HL-60 (cell line): ENCODE measurements around the gene TAS2R10.

Source experiments
- DNase-seq, 2 experiments: peaks; one replicate each; pipeline ENCODE4 v3.0.0-alpha.2; 2010 to 2020; ENCODE audit warnings: low read depth in 1 of 2, low spot score in 1 of 2
- H3K27ac ChIP-seq: fragments of 250-450 bp; sonication (Bioruptor Pico); replicated peaks from 2 replicates; pipeline ENCODE4 v1.5.1; 2020; ENCODE audit warnings: mild to moderate bottlenecking, moderate library complexity
- H3K27me3 ChIP-seq: fragments of 250-450 bp; sonication (Bioruptor Pico); 2 replicates; pipeline ENCODE4 v1.5.1; 2021; ENCODE audit warnings: mild to moderate bottlenecking, moderate library complexity; ENCODE audit not compliant: insufficient read depth, poor library complexity, severe bottlenecking
- H3K4me3 ChIP-seq: replicated peaks from 2 replicates; pipeline ENCODE4 v1.5.1; 2011; ENCODE audit warnings: mild to moderate bottlenecking, control low read depth, low read length; ENCODE audit not compliant: insufficient read depth
- GABPA ChIP-seq: IDR thresholded peaks from 2 replicates; pipeline ENCODE4 v1.6.1; 2012; ENCODE audit warnings: low read depth
- POLR2AphosphoS5 ChIP-seq: IDR thresholded peaks from 2 replicates; pipeline ENCODE4 v1.6.1; 2012; ENCODE audit warnings: low read depth
- SPI1 ChIP-seq: IDR thresholded peaks from 2 replicates; pipeline ENCODE4 v1.6.1; 2012; ENCODE audit warnings: low read depth, mild to moderate bottlenecking, borderline replicate concordance
- TF ChIP-seq, protein P1 (sequence below): IDR thresholded peaks from 2 replicates; pipeline ENCODE4 v1.6.1; 2012; ENCODE audit warnings: low read depth; ENCODE audit not compliant: insufficient replicate concordance
- TF ChIP-seq, protein P2 (sequence below): IDR thresholded peaks from one replicate; pipeline ENCODE4 v1.5.1; 2011; ENCODE audit warnings: low read length, control low read depth, inconsistent platforms; ENCODE audit not compliant: insufficient read depth

TAS2R10 gene

DNA sequence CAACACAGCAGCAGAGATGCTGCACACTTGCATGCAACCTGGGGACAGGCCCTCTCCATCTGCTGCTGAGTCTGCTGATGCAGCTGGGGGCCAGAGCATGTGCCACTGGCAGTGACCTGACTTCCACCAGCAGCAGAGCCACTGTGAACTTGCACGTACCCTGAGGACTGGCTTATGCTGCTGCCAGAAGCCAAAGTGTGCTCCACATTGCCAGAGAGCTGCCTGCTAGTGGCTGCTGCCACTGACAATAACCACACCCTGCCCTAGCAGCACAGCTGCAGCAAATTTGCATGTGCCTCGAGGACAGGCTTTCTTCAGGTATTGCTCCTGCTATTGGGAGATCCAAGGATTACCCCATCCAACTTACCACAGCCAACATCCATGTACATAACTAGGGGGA, 27.6 kb upstream of the TAS2R10 start:
- Histone ChIP-seq H3K27ac (no peak overlapping the region), H3K27me3 (no peaks in the 10 kb centered on the region), H3K4me3 (no peak overlapping the region)
- TF ChIP-seq POLR2AphosphoS5 = no peak
- TF ChIP-seq SPI1 = no peak
- TF ChIP-seq, protein P1, sequence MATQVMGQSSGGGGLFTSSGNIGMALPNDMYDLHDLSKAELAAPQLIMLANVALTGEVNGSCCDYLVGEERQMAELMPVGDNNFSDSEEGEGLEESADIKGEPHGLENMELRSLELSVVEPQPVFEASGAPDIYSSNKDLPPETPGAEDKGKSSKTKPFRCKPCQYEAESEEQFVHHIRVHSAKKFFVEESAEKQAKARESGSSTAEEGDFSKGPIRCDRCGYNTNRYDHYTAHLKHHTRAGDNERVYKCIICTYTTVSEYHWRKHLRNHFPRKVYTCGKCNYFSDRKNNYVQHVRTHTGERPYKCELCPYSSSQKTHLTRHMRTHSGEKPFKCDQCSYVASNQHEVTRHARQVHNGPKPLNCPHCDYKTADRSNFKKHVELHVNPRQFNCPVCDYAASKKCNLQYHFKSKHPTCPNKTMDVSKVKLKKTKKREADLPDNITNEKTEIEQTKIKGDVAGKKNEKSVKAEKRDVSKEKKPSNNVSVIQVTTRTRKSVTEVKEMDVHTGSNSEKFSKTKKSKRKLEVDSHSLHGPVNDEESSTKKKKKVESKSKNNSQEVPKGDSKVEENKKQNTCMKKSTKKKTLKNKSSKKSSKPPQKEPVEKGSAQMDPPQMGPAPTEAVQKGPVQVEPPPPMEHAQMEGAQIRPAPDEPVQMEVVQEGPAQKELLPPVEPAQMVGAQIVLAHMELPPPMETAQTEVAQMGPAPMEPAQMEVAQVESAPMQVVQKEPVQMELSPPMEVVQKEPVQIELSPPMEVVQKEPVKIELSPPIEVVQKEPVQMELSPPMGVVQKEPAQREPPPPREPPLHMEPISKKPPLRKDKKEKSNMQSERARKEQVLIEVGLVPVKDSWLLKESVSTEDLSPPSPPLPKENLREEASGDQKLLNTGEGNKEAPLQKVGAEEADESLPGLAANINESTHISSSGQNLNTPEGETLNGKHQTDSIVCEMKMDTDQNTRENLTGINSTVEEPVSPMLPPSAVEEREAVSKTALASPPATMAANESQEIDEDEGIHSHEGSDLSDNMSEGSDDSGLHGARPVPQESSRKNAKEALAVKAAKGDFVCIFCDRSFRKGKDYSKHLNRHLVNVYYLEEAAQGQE = no peak
- TF ChIP-seq, protein P2, sequence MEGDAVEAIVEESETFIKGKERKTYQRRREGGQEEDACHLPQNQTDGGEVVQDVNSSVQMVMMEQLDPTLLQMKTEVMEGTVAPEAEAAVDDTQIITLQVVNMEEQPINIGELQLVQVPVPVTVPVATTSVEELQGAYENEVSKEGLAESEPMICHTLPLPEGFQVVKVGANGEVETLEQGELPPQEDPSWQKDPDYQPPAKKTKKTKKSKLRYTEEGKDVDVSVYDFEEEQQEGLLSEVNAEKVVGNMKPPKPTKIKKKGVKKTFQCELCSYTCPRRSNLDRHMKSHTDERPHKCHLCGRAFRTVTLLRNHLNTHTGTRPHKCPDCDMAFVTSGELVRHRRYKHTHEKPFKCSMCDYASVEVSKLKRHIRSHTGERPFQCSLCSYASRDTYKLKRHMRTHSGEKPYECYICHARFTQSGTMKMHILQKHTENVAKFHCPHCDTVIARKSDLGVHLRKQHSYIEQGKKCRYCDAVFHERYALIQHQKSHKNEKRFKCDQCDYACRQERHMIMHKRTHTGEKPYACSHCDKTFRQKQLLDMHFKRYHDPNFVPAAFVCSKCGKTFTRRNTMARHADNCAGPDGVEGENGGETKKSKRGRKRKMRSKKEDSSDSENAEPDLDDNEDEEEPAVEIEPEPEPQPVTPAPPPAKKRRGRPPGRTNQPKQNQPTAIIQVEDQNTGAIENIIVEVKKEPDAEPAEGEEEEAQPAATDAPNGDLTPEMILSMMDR = no peak
- TF ChIP-seq GABPA = no peak
- no peak for DNase-seq

DNA sequence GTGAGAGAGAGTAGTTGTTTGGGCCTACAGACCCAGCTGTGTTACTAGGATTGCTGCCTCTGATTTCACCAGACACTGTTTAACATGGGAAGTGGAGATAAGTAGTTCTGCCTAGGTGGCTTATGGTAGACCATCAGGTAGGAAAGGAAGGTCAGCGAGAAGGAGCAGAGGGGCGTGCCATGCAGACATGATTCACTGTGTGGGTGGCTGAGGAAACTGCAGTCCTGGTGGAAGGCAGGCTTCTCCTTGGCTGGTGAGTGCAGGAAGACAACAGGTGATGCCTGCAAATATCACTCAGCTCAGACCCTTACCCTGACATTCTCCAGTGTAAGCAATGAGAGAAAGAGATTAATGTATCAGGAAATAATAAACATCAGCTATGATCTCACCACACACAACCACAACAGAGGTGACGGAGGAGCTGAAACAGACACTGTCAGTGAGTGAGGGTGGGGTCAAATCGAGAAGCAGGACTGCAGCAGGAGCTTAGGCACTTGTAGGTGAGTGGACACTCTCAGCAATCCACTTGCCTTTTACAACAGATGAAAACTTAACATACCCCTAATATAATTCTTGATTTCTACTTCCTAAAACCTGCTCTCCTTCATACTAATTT, 25.2 kb upstream of the TAS2R10 start:
- Histone ChIP-seq H3K27me3 (no peaks in the 10 kb centered on the region), H3K4me3 (no peak overlapping the region), H3K27ac (no peak overlapping the region)
- DNase-seq = no peak
- TF ChIP-seq, protein P2 = no peak
- TF ChIP-seq SPI1 = no peak

DNA sequence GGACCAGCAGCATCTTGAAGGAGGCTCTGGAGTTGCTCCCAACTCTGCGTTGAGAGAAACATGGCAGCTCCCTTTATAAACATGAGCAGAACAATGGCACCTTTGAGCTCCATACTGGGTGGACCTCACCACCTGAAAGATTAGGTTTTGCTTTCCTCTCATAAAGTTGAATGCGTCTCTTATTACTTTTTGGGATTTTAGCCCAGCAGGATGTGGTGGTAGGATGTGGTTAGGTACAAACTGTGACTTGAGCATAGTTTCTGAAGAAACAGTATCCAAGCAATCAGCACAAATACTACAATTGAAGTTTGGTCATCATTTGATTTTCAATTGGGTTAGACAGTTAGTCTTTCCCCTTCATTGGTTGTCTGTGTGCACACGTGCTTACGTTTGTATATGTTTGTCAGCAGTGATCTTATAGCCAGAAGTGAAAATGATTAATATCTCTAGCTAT, 23.3 kb upstream of the TAS2R10 start, which contains the start of gene PRR4:
Gene PRR4, minus strand, starts transcription at position 51 of the 454 bp plus-strand sequence. Its CDS starts 38 bp downstream, at position 13.
- TF ChIP-seq GABPA = no peak
- TF ChIP-seq, protein P1 = no peak
- TF ChIP-seq, protein P2 = no peak
- Histone ChIP-seq H3K27ac (no peak within 1 kb of the TSS), H3K27me3 (no peaks in the 10 kb centered on the region), H3K4me3 (no peak within 1 kb of the TSS)
- no peak for DNase-seq

DNA sequence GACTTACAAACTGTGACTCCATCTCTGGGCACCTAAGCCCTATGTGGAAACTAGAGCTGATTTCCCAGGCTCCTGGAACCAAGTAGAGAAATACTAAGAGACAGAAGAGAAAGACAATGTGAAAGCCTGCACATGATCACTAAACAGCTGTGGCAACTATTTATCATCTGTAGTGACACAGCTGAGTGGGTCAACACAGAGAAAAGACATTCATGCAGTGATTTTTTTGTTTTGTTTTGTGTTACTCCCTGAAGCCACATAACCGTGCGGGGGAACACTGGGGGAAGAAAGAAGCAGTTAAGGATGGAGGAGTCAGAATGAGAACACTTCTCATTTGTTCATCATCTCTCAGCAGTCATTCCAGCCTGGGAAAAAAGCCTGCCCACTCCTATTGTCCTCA, 21.6 kb upstream of the TAS2R10 start:
- DNase-seq = no peak
- Histone ChIP-seq H3K27me3 (no peaks in the 10 kb centered on the region), H3K27ac (no peak overlapping the region), H3K4me3 (no peak overlapping the region)
- TF ChIP-seq GABPA (no peak), POLR2AphosphoS5 (no peak), SPI1 (no peak)
- TF ChIP-seq, protein P1 = no peak
- TF ChIP-seq, protein P2 = no peak
